ENCODE results near the gene PQBP1. TPM values are rescaled to one million over a fixed set of nuclear protein-coding genes. Genes with fewer than 3 reads are reported as not detected.

PQBP1 gene
- polyA plus RNA-seq, 2 of the 4 experiments (the other 2 are of a cell fraction), result 125 to 158 TPM

DNA sequence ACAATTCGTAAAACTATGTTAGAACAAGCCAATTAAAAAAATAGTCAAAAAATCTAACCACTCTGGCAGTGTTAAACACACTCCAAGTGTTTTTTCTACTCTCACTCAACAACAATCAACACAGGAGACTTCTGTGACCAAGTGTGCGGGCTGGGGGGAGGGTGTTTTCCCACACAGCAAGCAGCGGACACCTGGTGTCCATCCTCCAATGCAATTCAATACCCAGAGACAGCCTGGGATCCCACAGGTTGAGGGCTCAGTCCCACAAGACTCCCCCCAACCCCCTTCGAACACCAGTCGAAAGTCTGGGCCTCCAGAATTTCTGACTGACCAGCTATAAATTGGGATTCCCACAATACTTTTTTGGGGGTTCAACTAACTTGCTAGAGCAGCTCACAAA lies 29.4 kb downstream of the PQBP1 start:
- no peak overlapping the region for H3K27ac ChIP-seq
- FAIRE-seq (no peak), DNase-seq (ENCODE audit: low read depth in 1 of 2, low spot score in 1 of 2) (no peak)

DNA sequence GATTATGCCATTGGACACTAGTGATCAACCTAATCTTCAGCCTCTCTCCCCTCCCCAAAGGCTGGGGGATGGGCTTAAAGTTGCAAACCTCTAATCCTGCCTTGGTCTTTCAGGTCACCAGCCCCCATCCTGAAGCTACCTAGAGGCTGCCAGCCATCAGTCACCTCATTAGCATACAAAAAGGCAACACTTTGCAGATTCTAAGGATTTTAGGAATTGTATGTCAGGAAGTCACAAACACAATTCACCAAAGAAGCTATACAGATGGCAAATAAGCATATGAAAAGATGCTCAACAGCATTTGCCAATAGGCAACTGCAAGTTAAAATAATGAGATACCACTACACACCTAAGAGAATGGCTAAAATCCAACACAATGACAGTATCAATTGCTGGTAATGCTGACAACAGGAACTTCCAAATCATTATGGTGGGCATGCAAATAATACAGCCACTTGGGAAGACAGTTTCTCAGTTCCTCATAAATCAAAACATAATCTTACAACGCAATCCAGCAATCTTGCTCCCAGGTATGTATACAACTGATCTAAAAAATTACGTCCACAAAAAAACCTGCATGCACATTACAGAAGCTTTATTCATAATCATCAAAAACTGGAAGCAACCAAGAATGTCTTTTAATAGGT lies 30.1 kb downstream of the PQBP1 start:
- FAIRE-seq (no peak), ATAC-seq (no peak), DNase-seq (ENCODE audit: low read depth in 1 of 2, low spot score in 1 of 2) (no peak)
- WGBS (ENCODE audit: missing lambda C conversion rate), result 96% methylated on average over 2 of the region's 2 CpGs
- no peak overlapping the region for H3K27ac ChIP-seq
- POLR2A ChIA-PET, result no interaction called here
- H3K4me2 ChIP-seq, result no peak overlapping the region
- CTCF ChIA-PET, result interaction anchor here (1.0 to 1.3 kb wide), 2 partner anchors 17 to 18 kb away, joined by 3 to 4 read pairs; no protein-coding TSS in a partner anchor
- H3K4me3 ChIP-seq, result no peak overlapping the region
- H3K9me3 ChIP-seq, result no peaks in the 10 kb centered on the region
- no peaks in the 10 kb centered on the region for H3K4me1 ChIP-seq
- TF ChIP-seq, protein P1, sequence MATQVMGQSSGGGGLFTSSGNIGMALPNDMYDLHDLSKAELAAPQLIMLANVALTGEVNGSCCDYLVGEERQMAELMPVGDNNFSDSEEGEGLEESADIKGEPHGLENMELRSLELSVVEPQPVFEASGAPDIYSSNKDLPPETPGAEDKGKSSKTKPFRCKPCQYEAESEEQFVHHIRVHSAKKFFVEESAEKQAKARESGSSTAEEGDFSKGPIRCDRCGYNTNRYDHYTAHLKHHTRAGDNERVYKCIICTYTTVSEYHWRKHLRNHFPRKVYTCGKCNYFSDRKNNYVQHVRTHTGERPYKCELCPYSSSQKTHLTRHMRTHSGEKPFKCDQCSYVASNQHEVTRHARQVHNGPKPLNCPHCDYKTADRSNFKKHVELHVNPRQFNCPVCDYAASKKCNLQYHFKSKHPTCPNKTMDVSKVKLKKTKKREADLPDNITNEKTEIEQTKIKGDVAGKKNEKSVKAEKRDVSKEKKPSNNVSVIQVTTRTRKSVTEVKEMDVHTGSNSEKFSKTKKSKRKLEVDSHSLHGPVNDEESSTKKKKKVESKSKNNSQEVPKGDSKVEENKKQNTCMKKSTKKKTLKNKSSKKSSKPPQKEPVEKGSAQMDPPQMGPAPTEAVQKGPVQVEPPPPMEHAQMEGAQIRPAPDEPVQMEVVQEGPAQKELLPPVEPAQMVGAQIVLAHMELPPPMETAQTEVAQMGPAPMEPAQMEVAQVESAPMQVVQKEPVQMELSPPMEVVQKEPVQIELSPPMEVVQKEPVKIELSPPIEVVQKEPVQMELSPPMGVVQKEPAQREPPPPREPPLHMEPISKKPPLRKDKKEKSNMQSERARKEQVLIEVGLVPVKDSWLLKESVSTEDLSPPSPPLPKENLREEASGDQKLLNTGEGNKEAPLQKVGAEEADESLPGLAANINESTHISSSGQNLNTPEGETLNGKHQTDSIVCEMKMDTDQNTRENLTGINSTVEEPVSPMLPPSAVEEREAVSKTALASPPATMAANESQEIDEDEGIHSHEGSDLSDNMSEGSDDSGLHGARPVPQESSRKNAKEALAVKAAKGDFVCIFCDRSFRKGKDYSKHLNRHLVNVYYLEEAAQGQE (IDR thresholded peaks at IDR 0.05), result no peak
- TF ChIP-seq ESRRA (IDR thresholded peaks at IDR 0.05; ENCODE audit: borderline replicate concordance, low read length) (no peak), EHMT2 (IDR thresholded peaks at IDR 0.05; ENCODE audit: low read depth) (no peak), CBX8 (IDR thresholded peaks at IDR 0.05) (no peak), KDM1A (IDR thresholded peaks at IDR 0.05; ENCODE audit: low read depth) (no peak), CHD2 (IDR thresholded peaks at IDR 0.05; ENCODE audit: low read length, partially characterized antibody) (no peak), RARB (CRISPR knock-in tag; IDR thresholded peaks at IDR 0.05) (no peak), POLR2AphosphoS2 (conservative IDR thresholded peaks at IDR 0.05; ENCODE audit: low read length) (no peak), NFE2L2 (conservative IDR thresholded peaks at IDR 0.05; ENCODE audit: low read length) (no peak), GATA3 (IDR thresholded peaks at IDR 0.05; ENCODE audit: borderline replicate concordance) (no peak), BHLHE40 (IDR thresholded peaks at IDR 0.05; ENCODE audit: low read depth, low read length) (no peak), HDAC2 (IDR thresholded peaks at IDR 0.05) (no peak), ZC3H11A (IDR thresholded peaks at IDR 0.05) (no peak), EP300 (IDR thresholded peaks at IDR 0.05) (no peak), CEBPB (IDR thresholded peaks at IDR 0.05) (no peak)
- TF ChIP-seq, protein P2, sequence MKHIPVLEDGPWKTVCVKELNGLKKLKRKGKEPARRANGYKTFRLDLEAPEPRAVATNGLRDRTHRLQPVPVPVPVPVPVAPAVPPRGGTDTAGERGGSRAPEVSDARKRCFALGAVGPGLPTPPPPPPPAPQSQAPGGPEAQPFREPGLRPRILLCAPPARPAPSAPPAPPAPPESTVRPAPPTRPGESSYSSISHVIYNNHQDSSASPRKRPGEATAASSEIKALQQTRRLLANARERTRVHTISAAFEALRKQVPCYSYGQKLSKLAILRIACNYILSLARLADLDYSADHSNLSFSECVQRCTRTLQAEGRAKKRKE (CRISPR knock-in tag; IDR thresholded peaks at IDR 0.05; ENCODE audit: low read depth), result no peak
- TF ChIP-seq, protein P3, sequence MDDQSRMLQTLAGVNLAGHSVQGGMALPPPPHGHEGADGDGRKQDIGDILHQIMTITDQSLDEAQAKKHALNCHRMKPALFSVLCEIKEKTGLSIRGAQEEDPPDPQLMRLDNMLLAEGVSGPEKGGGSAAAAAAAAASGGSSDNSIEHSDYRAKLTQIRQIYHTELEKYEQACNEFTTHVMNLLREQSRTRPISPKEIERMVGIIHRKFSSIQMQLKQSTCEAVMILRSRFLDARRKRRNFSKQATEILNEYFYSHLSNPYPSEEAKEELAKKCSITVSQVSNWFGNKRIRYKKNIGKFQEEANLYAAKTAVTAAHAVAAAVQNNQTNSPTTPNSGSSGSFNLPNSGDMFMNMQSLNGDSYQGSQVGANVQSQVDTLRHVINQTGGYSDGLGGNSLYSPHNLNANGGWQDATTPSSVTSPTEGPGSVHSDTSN (IDR thresholded peaks at IDR 0.05), result no peak

More for the DNA sequence above, 29.4 kb downstream of the PQBP1 start:
- ChIA-PET POLR2A (no interaction called here), CTCF (interaction anchor here (1.3 kb wide), 1 partner anchor 19 kb away, joined by 3 read pairs; no protein-coding TSS in a partner anchor)
- no peak for ATAC-seq
- Histone ChIP-seq H3K4me1 (no peaks in the 10 kb centered on the region), H3K4me2 (no peak overlapping the region), H3K4me3 (no peak overlapping the region), H3K9me3 (no peaks in the 10 kb centered on the region)
- no peak for TF ChIP-seq NPAS2 (CRISPR knock-in tag; IDR thresholded peaks at IDR 0.05; ENCODE audit: borderline replicate concordance)
- TF ChIP-seq RNF2 (IDR thresholded peaks at IDR 0.05; ENCODE audit: borderline replicate concordance, low read depth), result no peak
- no peak for TF ChIP-seq ZSCAN20 (CRISPR knock-in tag; IDR thresholded peaks at IDR 0.05)
- TF ChIP-seq TP53 (CRISPR knock-in tag; IDR thresholded peaks at IDR 0.05), result no peak
- no peak for TF ChIP-seq HDAC2 (IDR thresholded peaks at IDR 0.05)
- TF ChIP-seq, protein P4, sequence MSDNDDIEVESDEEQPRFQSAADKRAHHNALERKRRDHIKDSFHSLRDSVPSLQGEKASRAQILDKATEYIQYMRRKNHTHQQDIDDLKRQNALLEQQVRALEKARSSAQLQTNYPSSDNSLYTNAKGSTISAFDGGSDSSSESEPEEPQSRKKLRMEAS (IDR thresholded peaks at IDR 0.05), result no peak
- TF ChIP-seq, protein P5, sequence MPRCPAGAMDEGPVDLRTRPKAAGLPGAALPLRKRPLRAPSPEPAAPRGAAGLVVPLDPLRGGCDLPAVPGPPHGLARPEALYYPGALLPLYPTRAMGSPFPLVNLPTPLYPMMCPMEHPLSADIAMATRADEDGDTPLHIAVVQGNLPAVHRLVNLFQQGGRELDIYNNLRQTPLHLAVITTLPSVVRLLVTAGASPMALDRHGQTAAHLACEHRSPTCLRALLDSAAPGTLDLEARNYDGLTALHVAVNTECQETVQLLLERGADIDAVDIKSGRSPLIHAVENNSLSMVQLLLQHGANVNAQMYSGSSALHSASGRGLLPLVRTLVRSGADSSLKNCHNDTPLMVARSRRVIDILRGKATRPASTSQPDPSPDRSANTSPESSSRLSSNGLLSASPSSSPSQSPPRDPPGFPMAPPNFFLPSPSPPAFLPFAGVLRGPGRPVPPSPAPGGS (IDR thresholded peaks at IDR 0.05), result no peak
- no peak for TF ChIP-seq HOXB5 (CRISPR knock-in tag; IDR thresholded peaks at IDR 0.05)
- TF ChIP-seq KDM1A (IDR thresholded peaks at IDR 0.05; ENCODE audit: low read depth), result no peak
- TF ChIP-seq EHF (CRISPR knock-in tag; IDR thresholded peaks at IDR 0.05), result no peak
- TF ChIP-seq FOXS1 (CRISPR knock-in tag; IDR thresholded peaks at IDR 0.05), result no peak
- TF ChIP-seq FOSB (CRISPR knock-in tag; IDR thresholded peaks at IDR 0.05), result no peak
- TF ChIP-seq HEYL (CRISPR knock-in tag; IDR thresholded peaks at IDR 0.05), result no peak
- TF ChIP-seq, protein P6, sequence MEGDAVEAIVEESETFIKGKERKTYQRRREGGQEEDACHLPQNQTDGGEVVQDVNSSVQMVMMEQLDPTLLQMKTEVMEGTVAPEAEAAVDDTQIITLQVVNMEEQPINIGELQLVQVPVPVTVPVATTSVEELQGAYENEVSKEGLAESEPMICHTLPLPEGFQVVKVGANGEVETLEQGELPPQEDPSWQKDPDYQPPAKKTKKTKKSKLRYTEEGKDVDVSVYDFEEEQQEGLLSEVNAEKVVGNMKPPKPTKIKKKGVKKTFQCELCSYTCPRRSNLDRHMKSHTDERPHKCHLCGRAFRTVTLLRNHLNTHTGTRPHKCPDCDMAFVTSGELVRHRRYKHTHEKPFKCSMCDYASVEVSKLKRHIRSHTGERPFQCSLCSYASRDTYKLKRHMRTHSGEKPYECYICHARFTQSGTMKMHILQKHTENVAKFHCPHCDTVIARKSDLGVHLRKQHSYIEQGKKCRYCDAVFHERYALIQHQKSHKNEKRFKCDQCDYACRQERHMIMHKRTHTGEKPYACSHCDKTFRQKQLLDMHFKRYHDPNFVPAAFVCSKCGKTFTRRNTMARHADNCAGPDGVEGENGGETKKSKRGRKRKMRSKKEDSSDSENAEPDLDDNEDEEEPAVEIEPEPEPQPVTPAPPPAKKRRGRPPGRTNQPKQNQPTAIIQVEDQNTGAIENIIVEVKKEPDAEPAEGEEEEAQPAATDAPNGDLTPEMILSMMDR (IDR thresholded peaks at IDR 0.05), result no peak
- TF ChIP-seq EHMT2 (IDR thresholded peaks at IDR 0.05; ENCODE audit: low read depth), result no peak
- TF ChIP-seq NR3C1 (IDR thresholded peaks at IDR 0.05), result no peak
- TF ChIP-seq ESRRA (IDR thresholded peaks at IDR 0.05; ENCODE audit: borderline replicate concordance, low read length), result no peak
- TF ChIP-seq, protein P7, sequence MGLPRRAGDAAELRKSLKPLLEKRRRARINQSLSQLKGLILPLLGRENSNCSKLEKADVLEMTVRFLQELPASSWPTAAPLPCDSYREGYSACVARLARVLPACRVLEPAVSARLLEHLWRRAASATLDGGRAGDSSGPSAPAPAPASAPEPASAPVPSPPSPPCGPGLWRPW (IDR thresholded peaks at IDR 0.05), result no peak
- TF ChIP-seq HOXB13 (CRISPR knock-in tag; IDR thresholded peaks at IDR 0.05; ENCODE audit: low read depth), result no peak
- 88% methylated on average over 5 of the region's 5 CpGs for WGBS (ENCODE audit: missing lambda C conversion rate)
